HL-60 (cell line): ENCODE data around the gene KIF23.

Source experiments
- DNase-seq, 2 experiments: peaks; one replicate each; pipeline ENCODE4 v3.0.0-alpha.2; 2010 to 2020; ENCODE audit warnings: low read depth in 1 of 2, low spot score in 1 of 2
- H3K27ac ChIP-seq: fragments of 250-450 bp; sonication (Bioruptor Pico); replicated peaks from 2 replicates; pipeline ENCODE4 v1.5.1; 2020; ENCODE audit warnings: mild to moderate bottlenecking, moderate library complexity
- H3K27me3 ChIP-seq: fragments of 250-450 bp; sonication (Bioruptor Pico); 2 replicates; pipeline ENCODE4 v1.5.1; 2021; ENCODE audit warnings: mild to moderate bottlenecking, moderate library complexity; ENCODE audit not compliant: insufficient read depth, poor library complexity, severe bottlenecking
- H3K4me3 ChIP-seq: replicated peaks from 2 replicates; pipeline ENCODE4 v1.5.1; 2011; ENCODE audit warnings: mild to moderate bottlenecking, control low read depth, low read length; ENCODE audit not compliant: insufficient read depth
- CTCF ChIP-seq: IDR thresholded peaks from one replicate; pipeline ENCODE4 v1.5.1; 2011; ENCODE audit warnings: low read length, control low read depth, inconsistent platforms; ENCODE audit not compliant: insufficient read depth
- GABPA ChIP-seq: IDR thresholded peaks from 2 replicates; pipeline ENCODE4 v1.6.1; 2012; ENCODE audit warnings: low read depth
- POLR2AphosphoS5 ChIP-seq: IDR thresholded peaks from 2 replicates; pipeline ENCODE4 v1.6.1; 2012; ENCODE audit warnings: low read depth
- REST ChIP-seq: IDR thresholded peaks from 2 replicates; pipeline ENCODE4 v1.6.1; 2012; ENCODE audit warnings: low read depth; ENCODE audit not compliant: insufficient replicate concordance
- SPI1 ChIP-seq: IDR thresholded peaks from 2 replicates; pipeline ENCODE4 v1.6.1; 2012; ENCODE audit warnings: low read depth, mild to moderate bottlenecking, borderline replicate concordance

KIF23 gene

GRCh38 chr15:69393831-69394491 lies 20.2 kb upstream of the KIF23 start:
- Histone ChIP-seq H3K27me3 (no peaks in the 10 kb centered on the region), H3K4me3 (no peak overlapping the region), H3K27ac (no peak overlapping the region)
- TF ChIP-seq CTCF (no peak), SPI1 (no peak), REST (no peak), POLR2AphosphoS5 (no peak), GABPA (no peak)
- no peak for DNase-seq

GRCh38 chr15:69394556-69395282 lies 19.4 kb upstream of the KIF23 start:
- Histone ChIP-seq H3K27ac (no peak overlapping the region), H3K27me3 (no peaks in the 10 kb centered on the region), H3K4me3 (no peak overlapping the region)
- TF ChIP-seq CTCF (peak; percentile 62), SPI1 (peak; percentile 75; the same call in 1 of the 2 replicates), POLR2AphosphoS5 (peak; percentile 42; the same call in 1 of the 2 replicates), GABPA (no peak), REST (no peak)
- DNase-seq, result peak; percentile 44 to 85

- no peak overlapping the region for H3K4me3 ChIP-seq
- H3K27me3 ChIP-seq, result no peaks in the 10 kb centered on the region
- no peak for DNase-seq
- TF ChIP-seq POLR2AphosphoS5, result no peak
- no peak for TF ChIP-seq GABPA
- no peak for TF ChIP-seq SPI1
- TF ChIP-seq CTCF, result no peak
- no peak for TF ChIP-seq REST
- no peak overlapping the region for H3K27ac ChIP-seq
Observed at GRCh38 chr15:69395460-69395859, 18.7 kb upstream of the KIF23 start.
